CD4-positive, alpha-beta T cell treated with Interleukin-2 at 100 ng/mL for 4 hours (primary cell): ENCODE data around the gene CCDC106.

Experiments used
- DNase-seq: peaks from one replicate; pipeline ENCODE4 v3.0.0-alpha.2; 2020; ENCODE audit warnings: low spot score

Gene CCDC106

DNA sequence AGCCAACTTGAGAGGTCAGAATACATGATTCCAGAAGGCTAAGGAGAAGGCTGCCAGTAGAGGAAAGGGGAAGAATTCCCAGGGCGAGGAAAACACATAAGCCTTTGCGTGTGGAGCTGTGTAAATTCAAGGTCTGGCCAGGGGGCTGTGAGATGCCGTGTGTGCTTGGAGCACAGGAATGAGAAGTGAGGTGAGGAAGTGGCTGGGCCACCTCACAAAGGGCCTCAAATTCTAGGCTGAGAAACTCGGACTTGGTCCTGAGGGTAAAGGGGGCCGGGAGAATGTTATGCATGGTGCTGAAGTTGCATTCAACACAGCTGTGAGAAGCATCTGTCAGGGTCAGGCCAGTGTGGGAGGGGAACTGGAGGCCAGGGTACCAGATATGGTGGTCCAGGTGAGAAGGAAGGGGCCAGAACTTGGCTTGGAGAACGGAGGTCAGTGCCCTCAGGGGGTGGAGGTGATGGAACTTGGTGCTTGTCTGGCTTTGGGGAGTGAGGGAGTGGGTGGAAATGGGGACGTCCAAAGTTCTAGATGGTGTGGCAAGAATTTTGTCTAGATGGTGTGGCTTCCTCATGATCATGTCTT lies 12.1 kb upstream of the CCDC106 start:
- DNase-seq = no peak

DNA sequence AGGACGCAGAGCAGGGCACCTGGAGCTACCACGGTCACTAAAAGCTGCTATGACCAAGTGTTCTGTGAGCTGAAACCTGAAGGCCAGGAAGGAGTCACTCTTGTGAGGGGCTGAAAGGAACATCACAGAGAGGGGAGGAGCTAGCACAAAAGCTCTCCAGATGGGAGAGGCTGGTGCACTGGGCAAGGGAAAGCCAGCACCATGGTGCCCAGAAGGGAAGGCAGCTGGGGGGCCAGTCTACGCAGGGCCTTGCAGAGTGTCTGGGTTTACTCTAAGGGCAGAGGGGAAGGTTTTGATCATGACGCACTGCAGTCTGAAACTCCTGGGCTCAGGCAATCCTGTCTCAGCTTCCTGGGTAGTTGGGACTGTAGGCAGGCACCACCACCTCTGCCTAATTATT lies 11.3 kb upstream of the CCDC106 start:
- DNase-seq = no peak

DNA sequence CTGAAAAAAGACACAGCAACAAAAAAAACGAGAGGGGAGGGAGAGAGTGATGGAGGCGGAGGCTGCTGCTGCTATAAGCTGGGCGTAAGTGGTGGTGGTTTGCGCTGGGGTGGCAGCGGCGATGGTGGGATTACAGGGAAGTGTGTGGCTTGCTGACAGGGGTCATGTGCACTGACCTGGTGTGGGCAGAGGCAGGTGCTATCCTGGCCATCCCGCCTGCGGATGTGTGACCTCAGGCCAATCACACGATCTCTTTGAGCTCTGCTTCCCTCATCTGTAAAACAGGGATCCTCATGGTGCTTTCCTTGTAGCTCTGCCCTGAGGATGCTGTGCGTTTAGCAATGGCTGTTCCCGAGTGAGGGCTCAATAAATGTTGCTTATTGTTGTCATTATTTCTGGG lies 10.5 kb upstream of the CCDC106 start:
- no peak for DNase-seq

DNA sequence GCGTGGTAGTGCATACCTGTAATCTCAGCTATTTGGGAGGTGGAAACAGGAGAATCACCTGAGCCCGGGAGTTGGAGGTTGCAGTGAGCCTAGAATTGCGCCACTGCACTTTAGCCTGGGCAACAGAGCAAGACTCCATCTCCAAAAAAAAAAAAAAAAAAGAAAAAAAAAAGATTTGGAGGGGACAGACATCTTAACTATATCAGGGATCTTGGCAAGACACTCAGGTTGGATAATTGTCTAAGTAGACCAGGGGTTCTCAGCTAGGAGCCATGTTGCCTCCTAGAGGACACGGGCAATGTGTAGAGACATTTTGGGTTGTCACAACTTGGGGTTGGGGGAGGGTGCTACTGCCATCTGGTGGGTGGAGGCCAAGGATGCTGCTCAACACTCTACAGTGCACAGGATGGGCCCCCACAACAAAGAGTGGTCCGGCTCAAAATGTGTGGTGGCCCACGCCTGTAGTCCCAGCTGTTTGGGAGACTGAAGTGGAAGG lies 9.1 kb upstream of the CCDC106 start:
- DNase-seq = peak; percentile 70

DNA sequence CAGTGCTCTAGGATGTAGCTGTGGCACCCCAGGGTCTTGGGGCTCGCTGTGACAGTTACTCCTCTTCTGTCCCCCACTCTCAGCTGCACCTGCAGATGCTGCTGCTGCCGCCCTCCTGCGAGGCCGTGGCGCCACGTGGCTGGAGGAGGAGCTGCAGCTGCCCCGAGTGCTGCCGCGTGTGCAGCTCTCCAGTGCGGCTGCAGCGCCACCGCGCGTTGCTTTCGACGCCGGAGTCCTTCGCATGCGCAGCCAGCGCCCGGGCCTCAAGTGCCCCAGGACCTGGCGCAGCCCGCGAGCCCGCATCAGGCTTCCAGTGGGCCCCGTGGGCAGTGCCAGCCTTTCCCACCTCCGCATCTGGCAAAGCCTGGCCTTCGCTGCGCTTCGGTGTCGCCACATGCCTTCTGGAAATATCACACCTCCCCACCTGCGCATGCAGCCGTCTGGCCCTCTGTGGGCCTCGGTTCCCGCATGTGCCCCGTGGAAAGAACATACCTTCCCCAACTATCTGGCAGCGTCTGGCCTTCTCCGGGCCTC lies 7.9 kb upstream of the CCDC106 start:
- peak; percentile 73 for DNase-seq

DNA sequence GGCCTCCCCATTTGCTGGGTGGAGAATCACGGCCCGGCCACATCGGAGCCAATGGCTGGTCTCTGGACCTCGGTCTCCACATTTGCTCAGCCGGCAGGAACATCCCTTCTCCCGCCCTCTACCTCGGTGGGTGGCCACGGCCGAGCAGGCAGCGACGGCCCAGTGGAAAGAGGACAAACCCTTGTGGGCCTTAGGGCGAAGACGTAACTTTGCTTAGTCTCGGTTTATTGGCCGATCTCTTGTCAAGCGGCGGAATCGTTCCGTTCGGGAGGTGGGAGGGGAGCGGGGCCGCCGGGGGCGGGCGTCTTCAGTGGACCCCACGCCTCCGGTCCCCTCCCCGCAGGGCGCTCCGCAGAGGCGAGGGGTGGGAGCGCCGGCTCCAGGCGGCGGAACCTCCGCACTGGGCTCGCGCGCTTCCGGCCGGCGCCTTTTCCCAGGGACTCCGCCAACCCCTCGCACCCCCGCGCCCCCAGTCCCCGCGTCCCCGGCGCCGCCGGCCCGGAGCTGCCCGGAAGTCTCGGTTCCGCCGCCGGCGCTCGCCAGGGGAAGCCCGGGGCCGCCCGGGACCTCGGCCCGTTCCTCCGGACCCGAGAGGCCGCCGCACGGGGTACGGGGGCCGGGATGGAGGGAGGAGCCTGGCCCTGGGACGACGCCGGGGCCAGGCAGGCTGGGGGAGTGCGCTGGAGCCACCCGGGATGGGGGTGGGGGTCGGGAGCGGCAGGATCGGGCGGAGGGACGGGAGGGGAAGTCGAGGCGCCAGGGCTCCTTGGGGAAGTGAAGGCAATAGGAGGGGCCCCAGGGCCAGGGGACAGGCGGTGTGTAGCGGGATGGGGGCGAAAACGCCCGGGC lies 7.2 kb upstream of the CCDC106 start, which contains the start of gene ZNF580:
ZNF580 (plus strand) TSS at position 426 of the 849 bp plus-strand sequence. CDS start 1,507 bp downstream, outside the sequence.
- DNase-seq = peak; percentile 55

DNA sequence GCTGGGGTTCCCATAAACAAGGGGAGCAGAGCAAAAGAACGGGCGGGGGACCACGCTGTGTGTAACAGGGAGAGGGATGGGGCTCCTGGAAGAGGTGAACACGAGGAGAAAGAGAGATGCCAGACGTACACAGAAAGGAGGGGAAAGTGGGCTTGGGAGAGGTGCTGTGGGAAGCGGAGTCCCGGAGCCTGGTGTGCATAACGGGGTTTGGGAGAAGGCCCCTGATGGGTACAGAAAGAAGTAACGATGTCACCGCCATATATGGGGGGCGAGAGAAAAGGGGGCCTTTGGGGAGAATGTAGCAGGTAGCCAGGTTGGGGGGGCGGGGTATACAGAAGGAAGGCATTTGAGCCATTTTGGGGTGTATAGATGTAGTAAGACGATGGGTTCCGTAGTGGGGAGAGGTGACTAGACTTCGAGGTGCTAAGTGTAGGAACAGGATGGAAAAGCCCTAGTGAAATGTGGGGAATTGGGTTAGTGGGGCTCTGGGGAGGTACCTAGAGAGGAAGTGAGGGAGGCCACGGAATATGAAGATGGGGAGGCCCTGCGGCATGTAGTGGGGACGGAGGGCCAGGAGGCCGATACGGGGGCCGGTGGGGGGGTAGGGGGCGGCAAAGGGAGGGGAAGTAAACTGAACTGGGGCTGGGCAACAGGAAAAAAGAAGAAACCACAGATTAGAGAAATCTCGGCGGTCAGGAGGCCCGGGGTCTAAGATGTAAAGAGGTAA lies 6.4 kb upstream of the CCDC106 start:
- DNase-seq = peak; percentile 37

DNA sequence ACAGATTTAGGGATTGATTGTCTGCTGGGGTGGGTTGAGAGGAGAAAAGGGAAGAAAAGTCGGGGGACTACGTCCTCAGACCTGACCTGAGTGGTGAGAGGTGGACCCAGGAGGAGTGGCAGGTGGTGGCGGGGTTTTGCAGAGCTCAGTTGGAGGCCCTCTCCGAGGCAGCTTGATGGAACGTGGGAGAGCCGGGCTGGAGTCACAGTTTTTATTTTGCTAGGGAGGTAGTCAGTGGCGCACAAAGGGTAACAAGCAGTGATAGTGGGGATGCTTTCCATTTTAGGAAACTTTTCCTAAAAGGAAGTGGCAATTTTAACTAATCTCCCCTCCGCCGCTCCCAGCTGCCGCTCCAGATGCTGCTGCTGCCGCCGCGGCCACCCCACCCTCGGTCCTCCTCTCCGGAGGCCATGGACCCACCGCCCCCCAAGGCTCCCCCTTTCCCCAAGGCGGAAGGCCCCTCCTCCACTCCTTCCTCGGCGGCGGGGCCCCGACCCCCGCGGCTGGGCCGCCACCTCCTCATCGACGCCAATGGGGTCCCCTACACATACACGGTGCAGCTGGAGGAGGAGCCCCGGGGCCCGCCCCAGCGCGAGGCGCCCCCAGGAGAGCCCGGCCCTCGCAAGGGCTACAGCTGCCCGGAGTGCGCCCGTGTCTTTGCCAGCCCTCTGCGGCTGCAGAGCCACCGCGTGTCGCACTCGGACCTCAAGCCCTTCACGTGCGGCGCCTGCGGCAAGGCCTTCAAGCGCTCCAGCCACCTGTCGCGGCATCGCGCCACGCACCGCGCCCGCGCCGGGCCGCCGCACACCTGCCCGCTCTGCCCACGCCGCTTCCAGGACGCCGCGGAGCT lies 5.6 kb upstream of the CCDC106 start:
- DNase-seq = peak; percentile 16

DNA sequence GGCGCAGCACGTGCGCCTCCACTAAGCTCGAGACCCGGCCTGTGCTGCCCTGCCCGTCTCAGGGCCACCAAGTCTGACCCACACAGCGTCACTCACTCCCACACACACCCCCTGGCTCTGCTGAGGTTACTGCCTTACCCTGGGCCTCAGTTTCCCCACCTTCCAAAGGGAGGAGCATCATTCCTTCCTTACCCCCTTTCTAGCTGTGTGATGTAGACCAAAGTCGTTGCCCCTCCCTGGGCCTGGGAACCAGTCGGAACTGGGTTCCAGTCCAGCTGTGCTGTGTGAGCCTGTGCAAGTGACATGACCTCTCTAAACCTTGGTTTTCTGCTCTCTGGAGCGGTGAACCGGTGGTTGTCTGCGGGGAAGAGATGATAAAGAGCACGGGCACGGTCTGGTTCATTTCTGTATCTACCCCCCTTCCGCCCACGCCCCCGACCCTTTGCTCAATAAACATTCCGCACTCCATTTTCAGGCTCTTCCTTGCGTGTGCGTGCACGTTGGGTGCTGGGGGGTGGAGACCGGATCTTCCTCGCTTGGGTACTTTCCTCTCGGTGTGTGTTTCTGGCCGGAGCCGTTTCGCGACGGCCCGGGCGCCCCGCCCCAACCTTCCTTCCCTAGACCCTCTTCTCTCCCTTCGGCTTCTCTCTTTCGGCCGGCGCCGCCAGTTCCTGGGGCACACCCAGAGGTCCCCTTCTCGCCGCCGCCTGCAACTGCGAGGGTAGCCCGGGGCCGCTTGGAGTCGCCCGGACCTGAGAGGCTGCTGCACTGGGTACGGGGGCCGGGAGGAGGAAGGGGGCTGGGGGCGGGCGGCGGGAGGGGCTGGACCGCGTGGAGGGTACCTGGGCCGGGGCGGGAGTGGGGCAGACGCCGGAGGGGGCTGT lies 4.8 kb upstream of the CCDC106 start, which contains the start of gene ZNF581:
ZNF581 (plus strand) TSS at position 647 of the 884 bp plus-strand sequence. CDS start 923 bp downstream, outside the sequence.
- peak; percentile 83 for DNase-seq

DNA sequence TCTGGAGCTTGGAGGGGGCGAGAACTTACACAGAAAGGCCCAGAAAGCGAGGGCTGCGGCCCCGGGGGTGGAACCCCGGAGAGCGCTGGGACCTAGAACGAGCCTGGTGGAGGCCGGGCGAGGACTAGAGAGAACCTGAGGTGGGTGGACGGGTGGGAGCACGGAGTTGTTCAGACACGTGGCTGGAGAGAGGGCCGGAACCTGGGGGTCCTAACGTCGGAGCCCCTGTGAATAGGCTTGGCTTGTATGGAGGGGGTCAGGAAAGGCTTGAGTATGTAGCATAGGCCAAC lies 4.2 kb upstream of the CCDC106 start:
- DNase-seq = no peak

DNA sequence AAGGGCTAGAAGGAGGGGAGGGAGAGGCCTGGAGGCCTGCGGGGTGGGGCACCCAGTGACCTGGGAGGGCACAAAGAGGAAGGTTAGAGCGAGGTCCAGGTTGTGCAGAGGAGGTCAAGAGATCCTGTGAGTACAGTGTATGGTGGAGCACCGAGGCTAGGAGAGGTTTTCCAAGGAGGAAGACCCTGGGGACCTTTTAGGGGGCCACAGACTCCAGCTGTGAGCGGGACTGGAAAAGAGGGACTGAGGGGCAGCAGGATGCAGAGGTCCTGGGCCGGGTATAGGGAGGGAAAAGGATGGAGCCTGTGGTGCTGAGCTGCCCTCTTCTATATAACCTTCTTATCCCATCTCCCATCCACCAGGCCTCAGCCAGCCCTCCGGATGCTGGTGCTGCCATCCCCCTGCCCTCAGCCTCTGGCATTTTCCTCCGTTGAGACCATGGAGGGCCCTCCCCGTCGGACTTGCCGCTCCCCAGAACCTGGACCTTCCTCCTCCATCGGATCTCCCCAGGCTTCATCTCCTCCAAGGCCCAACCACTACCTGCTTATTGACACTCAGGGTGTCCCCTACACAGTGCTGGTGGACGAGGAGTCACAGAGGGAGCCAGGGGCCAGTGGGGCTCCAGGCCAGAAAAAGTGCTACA lies 3.7 kb upstream of the CCDC106 start:
- no peak for DNase-seq

DNA sequence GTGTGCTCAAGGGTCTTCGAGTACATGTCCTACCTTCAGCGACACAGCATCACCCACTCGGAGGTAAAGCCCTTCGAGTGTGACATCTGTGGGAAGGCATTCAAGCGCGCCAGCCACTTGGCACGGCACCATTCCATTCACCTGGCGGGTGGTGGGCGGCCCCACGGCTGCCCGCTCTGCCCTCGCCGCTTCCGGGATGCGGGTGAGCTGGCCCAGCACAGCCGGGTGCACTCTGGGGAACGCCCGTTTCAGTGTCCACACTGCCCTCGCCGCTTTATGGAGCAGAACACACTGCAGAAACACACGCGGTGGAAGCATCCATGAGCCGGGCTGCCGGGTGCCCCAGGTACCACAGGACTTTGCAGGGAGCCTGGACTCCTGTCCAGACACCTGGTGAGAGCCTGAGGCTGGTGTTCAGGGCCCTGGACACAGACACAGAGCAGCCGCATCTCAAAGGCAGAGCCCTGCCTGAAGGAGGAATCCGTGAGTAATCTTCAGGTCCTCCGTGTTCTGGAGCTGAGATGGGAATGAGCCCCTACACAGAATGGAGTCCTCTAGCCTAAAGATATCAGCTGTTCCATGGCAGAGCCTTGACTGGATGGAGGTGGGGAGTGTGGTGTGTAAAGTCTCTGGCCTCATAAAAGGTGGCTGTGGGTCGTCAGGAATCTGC lies 3.0 kb upstream of the CCDC106 start:
- no peak for DNase-seq

DNA sequence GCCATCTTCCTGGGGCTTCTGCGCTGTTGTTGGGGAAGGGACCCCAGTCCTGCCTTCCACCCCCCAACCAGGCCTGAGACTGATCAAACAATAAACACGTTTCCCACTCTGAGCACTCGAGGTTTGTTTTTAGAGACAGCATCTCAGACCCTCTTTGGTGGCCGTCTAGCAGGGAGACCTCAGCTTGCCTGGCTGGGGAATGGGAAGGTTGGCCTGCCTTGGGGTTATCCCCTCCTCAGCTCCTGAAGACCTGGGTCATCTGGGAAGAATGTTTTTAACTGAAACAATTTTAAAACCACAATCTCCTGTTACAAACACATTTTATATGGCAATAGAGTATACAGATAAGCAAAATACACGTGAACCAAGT lies 2.5 kb upstream of the CCDC106 start:
- DNase-seq = no peak

DNA sequence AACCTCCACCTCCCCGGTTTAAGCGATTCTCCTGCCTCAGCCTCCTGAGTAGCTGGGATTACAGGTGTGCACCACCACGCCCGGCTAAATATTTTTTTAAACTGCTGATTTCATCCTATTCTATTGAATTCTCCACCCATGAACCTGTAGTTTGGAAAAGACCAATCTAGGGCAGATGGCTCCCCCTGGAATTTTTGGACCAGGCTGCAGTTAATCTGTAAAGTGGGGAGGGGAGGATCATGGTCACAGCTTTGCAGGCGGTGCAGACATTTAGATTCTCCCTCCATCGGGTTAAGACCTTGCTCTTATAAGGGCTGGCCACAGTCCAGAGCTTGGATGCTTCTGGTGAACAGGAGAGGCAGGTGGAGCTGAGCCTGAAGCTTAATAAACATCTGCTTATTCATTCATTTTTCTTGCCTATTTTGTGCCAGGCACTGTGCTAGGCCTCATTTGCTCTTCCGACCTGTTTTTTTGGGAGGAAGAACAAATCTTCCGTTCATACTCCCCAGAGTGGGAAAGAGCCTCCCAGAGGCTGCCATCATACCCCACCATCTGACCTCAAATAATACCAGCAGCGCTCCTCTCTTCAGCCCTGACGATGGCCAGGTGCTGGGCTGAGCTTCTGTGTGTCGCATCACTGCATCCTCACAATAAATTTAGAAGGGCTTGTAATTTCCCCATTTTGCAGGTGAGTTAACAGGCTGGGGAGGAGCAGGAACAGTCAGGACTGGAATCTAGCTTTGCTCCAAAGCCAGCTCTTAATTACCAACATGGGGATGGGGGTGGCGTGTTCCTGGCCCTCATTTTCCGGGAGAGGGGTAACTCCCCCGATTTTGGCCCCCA lies 902 bp upstream of the CCDC106 start:
- DNase-seq = no peak

DNA sequence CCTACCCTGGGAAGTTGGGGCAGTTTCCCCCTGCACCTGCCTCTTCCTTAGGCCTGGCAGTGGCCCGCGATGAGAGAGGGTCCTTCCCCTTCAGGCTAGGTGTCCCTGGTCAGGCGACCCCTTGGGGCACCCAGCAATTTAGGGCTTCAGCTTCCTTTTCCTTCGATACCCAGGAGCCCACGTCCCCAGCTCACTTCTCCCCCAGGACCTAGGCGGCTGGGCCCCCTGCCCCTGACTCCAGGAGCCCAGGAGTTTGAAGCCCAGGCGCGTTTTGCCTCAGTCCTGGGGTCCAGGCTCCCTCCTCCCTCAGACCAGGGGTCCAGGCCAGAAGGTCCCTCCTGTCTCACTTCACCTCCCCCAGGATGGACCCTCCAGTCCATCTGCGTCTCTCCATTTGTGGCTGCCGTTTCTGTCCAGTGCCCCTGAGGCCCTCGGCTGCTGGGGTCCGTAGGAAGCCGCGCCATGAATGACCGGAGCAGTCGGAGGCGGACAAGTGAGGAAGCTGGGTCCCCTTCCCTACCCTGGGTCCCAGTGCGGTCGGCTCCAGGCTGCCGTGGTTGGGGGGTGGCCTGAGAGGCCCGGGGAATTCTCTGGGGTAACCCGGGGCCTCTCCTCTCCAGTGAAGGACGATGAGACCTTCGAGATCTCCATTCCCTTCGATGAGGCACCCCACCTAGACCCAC lies 714 bp downstream of the CCDC106 start:
- DNase-seq = no peak

DNA sequence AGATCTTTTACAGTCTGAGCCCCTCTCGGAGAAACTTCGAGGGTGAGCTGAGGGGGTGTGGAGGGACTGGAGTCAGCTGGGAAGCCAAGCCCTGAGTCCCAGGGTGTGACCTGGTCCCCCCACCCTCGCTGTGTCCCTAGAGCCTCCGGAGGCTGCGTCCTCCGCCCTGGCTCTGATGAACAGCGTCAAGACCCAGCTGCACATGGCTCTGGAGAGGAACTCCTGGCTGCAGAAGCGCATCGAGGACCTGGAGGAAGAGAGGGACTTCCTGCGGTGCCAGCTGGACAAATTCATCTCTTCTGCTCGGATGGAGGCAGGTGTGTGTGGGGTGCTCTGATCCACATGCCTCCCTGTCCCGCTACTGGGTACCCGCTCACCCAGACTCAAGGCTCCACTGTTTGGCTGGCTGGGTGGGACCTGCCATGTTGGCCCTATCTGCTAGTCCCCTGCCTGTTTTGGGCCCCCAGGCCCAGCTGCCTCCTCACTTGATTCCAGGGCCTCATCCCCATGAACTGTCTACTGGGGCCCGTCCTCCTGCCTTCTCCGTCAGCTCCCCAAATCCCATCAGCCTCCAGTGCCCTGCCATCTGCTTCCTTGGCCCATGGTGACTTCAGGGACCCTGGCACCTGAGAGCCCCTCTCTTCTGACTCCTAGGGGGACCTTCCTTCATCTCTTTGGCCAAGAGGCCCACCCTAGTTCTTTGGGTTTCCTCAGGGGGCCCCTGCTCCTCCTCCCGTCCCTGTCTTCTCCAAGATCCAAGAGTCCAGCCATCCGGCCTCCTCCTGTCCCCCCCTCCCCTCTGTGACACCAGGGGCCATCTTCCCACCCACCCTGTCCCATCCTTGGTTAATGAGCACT lies 1.5 kb downstream of the CCDC106 start:
- no peak for DNase-seq

DNA sequence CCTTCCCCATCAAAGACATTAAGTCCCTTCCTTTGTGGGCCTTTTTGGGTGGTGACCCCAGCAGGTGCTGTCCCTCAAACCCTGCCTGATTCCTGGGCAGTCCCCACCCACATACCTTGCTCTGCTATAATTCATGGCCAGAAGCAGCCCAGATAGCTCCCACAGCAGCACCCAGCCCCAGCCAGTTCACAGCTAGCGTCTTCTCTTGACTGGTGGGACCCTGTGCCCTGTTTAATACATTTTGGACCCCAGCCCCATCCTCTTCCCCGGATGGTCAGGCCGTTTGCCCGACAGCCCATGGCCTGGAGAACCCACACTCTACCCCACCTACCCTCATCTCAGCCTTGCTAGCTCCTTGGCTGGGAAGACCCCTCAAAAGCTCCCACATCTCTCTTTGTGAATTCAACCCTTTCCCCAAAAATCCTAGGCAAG lies 2.1 kb downstream of the CCDC106 start:
- DNase-seq = no peak
